HL-60/S4 treated with retinoic acid at 250 ng/mL for 4 days and 3 days (cell line): ENCODE results near the gene ATP6V0A1.
"Not testable (repeated sequence)": the region's sequence is repeated elsewhere in the genome, so short reads cannot be mapped to it uniquely, and the experiment has no call there.

Source experiments
- in situ Hi-C: fragments of 300-500 bp; cut with MboI; formaldehyde crosslinking; loops from 2 replicates; pipeline ENCODE4 v1.7.0; 2022; ENCODE audit warnings: low sequenced_read_pairs

ATP6V0A1 gene

GRCh38 chr17:42555961-42556617 lies 97.4 kb downstream of the ATP6V0A1 start:
- in situ Hi-C loops, result not testable (repeated sequence)

DNA sequence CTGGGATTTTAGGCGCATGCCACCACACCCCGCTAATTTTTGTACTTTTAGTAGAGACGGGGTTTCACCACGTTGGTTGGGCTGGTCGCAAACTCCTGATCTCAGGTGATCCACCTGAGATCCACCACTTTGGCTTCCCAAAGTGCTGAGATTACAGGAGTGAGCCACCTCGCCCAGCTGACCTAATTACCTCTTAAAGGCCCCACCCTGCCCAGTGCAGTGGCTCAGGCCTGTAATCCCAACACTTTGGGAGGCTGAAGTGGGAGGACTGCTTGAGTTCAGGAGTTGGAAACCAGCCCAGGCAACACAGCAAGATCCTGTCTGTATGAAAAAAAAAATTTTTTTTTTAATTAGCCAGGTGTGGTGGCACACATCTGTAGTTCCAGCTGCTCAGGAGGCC lies 100.4 kb downstream of the ATP6V0A1 start:
- in situ Hi-C loops, result no loop called here

GRCh38 chr17:42560246-42560645 lies 101.6 kb downstream of the ATP6V0A1 start:
- in situ Hi-C loops, result no loop called here

DNA sequence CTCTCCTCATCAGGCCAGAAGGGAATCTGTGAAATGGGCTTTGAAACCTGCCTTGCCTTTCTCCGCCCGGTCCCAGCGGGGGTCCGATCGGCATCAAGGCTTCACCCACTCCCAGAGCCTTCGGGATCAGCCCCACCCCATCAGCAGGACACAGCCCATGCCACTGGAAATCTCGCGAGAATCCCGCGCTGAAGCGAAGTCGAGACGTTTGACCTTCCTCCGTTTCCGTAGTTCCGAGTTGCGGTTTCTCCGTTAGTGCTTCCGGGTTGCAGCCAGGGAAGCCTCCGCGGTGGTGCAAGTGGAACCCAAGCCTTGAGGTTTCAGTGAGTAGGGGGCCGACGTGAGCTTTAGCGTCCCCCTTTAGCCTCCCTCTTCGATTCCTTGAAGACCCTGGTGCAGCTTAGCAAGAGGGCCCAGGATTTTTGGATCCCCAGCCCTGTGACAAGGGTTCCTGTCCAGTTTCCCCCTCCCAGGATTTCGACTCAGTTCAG lies 103.3 kb downstream of the ATP6V0A1 start, which contains the start of gene COASY:
TSS of gene COASY (plus strand) at position 252 of the 491 bp plus-strand sequence. CDS start 475 bp downstream, outside the sequence.
- in situ Hi-C loops, result no loop called here

DNA sequence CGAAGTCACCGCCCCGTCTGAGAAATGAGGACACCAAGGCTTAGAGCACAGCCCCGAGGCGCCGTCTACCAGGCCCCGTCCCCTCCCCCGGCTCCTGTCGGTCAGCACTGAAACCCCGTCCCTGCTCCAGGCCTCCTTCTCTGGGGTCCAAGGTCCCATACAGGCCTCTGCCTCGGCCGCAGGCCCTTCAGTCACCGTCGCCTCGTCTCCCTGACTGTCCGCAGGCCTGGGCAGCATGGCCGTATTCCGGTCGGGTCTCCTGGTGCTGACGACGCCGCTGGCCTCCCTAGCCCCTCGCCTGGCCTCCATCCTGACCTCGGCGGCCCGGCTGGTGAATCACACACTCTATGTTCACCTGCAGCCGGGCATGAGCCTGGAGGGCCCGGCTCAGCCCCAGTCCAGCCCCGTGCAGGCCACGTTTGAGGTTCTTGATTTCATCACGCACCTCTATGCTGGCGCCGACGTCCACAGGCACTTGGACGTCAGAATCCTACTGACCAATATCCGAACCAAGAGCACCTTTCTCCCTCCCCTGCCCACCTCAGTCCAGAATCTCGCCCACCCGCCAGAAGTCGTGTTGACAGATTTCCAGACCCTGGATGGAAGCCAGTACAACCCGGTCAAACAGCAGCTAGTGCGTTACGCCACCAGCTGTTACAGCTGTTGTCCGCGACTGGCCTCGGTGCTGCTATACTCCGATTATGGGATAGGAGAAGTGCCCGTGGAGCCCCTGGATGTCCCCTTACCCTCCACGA lies 103.9 kb downstream of the ATP6V0A1 start:
- in situ Hi-C loops, result no loop called here

DNA sequence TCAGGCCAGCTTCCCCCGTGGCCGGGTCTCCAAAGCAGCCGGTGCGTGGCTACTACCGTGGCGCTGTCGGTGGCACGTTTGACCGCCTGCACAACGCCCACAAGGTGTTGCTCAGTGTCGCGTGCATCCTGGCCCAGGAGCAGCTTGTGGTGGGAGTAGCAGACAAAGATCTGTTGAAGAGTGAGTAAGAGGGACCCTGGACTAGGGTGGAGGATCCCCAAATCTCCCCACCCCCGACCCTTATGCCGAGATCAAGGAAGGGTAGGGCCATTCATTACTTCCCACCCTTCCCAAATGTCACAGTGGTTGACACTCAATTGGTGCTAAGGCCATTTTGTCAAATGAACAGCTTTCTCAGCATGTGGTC lies 104.4 kb downstream of the ATP6V0A1 start:
- in situ Hi-C loops, result no loop called here

DNA sequence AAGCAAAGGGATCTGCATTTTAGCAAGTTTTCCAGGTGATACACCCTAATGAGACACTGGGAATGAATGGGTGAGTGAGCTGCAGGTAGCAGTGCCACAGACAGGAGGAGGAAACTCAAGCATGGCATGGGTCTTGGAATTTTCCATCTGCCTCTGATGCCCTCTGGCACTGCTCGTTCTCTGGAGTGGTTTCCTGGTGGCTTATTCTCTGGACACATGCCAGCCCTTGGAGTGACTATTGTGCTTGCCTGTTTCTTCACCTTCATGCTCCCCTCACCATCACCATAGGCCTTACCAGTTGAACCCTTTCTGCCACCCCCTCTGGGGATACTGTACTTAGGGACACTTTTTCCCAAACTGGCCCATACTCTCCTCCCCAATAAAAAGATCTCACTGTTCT lies 104.9 kb downstream of the ATP6V0A1 start:
- in situ Hi-C loops, result no loop called here

DNA sequence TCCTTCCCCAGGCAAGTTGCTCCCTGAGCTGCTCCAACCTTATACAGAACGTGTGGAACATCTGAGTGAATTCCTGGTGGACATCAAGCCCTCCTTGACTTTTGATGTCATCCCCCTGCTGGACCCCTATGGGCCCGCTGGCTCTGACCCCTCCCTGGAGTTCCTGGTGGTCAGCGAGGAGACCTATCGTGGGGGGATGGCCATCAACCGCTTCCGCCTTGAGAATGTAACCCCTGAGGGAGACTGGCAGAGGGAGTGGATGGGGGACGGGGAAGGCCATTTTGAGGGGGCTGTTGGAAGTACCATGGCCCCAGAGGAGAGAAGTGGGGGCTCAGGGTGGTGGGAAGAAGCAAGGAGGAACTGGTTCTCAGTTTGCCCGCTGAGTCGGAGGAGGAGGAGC lies 105.3 kb downstream of the ATP6V0A1 start:
- in situ Hi-C loops, result no loop called here

DNA sequence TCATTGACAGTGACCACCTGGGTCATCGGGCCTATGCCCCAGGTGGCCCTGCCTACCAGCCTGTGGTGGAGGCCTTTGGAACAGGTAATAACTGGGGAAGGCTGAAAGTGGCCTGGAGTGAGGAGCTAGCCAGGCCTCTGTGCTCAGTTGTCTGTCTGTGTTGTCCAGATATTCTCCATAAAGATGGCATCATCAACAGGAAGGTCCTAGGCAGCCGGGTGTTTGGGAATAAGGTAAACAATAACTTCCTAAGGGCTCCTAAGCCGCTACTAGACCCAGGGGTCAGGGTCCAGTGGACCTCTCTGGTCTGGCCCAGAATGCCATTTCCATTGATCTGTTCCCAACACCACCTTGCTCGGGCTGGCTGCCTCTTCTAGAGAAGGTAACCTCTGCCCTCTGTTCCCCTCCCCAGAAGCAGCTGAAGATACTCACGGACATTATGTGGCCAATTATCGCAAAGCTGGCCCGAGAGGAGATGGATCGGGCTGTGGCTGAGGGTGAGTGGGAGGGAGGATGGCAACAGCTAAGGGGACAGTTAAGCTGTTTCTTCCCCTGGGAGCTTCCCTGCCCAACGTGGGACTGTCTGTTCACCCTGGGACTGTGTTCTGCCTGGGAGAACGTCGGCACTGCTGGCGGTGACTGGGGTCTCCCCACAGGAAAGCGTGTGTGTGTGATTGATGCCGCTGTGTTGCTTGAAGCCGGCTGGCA lies 106.3 kb downstream of the ATP6V0A1 start:
- in situ Hi-C loops, result no loop called here

GRCh38 chr17:42565523-42566214 lies 107.0 kb downstream of the ATP6V0A1 start:
- in situ Hi-C loops, result no loop called here

DNA sequence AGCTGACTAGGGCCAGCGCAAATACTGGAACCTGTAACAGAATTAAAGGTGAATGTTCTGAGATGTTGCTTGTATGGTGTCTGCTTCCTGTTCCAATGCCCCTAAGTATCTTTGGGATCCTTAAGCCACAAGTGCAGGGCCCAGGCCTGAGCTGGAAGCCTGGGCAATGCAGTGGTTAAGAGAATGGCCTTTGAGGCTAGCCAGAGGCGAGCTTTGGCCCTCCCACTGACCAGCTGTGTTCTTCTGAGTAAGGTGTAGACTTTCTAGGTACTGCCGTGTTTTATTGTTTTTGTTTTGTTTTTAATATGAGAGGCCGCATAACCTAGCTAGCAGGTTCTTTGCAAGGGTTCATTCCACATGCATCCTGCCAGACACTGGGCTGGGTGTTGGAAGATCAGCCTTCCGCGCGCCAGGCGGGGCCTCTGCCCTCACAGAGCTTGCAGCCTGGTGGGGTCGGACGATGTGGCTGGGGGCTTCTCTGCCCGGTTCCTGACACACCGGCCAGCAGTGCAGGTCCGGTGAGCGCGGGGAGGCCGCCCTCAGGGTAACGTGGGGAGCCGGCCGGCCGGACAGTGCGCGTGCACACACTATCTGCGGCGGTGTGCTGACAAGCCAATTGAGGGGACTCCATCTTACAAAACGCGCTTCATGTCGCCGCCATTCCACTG lies 107.7 kb downstream of the ATP6V0A1 start:
- in situ Hi-C loops, result no loop called here

DNA sequence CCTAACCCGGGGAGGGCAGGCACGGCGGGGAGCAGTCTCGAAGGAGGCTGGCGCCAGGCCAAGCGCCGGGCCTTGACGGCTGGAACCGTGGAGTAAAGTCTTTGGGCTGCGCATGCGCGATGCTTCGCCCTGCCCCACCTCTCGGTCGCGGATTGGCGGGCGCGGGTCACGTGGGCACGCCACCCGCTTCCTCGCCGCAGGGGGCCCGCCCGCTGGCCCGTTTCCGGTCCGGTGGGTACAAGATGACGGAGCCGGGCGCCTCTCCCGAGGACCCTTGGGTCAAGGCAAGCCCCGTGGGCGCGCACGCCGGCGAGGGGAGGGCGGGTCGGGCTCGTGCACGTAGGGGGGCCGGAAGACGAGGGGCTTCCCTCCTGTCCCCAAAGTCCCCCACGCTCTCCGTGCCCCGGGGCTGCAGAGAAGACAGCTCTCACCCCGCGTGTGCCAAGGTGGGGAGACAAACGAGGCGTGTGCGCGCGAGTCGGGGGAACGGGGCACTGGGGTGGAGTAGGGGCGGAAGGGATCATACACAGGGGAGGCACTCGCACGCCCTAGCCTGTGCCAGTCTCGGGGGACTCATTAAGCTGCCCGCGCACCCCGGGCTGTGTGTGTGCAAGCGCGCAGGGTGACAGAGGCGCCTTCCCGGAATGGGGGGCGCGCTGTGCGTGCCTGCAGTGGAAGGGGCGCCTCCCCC lies 108.3 kb downstream of the ATP6V0A1 start, which contains the start of gene MLX:
TSS of gene MLX (plus strand) at position 218 of the 691 bp plus-strand sequence. CDS start at position 243, 25 bp downstream.
- in situ Hi-C loops, result no loop called here

DNA sequence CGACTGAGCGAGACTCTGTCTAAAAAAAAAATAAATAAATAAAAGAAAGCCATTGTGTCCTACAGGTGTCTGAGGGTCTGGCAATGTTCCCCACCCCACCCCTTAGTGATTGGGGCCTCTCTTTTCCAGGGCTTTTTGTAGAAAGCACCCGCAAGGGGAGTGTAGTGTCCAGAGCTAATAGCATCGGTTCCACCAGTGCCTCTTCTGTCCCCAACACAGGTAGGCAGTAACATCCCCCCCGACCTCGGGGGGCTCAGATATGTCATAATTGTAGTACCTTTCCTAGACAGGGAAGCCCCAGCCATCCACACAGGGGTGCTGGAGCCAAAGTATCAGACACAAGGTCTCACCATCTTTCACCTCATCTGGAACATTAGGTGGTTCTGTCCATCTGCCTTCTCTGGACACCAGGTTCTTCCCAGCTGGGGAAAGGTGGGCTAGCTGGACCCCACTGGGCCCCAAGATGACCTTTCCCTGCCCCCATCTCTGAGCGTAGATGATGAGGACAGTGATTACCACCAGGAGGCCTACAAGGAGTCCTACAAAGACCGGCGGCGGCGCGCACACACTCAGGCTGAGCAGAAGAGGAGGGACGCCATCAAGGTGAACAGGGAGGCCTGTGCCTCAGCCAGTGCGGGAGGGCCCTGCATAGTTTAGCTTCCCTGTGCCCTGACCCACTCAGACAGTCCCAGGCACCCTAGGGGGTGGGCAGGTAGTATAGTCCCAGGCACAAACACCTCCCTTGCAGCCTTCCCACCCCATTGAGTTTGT lies 109.8 kb downstream of the ATP6V0A1 start:
- in situ Hi-C loops, result no loop called here

GRCh38 chr17:42571435-42572225 lies 113.0 kb downstream of the ATP6V0A1 start:
- in situ Hi-C loops, result no loop called here
